Endothelial cell of umbilical vein (primary cell): ENCODE results near the gene NT5C1B.

ENCODE experiments used
- CTCF ChIP-seq, 2 donors: IDR thresholded peaks; 1 replicate in 1 of 2; 2 replicates in 1 of 2; pipeline ENCODE4 v1.5.1; 2011; ENCODE audit warnings: low read length in 2 of 2, mild to moderate bottlenecking in 2 of 2, moderate library complexity in 2 of 2, control low read depth in 1 of 2, inconsistent platforms in 1 of 2, low read depth in 1 of 2; ENCODE audit not compliant: insufficient read depth in 1 of 2; ENCODE audit errors: extremely low read depth in 1 of 2
- EZH2 ChIP-seq: IDR thresholded peaks from 2 replicates; pipeline ENCODE4 v1.6.1; 2012; ENCODE audit warnings: borderline replicate concordance, low read depth, mild to moderate bottlenecking, moderate library complexity, low read length, inconsistent platforms; ENCODE audit not compliant: severe bottlenecking
- MAX ChIP-seq: IDR thresholded peaks from 2 replicates; pipeline ENCODE4 v1.6.1; 2011; ENCODE audit not compliant: insufficient read depth, insufficient read length
- POLR2AphosphoS5 ChIP-seq: IDR thresholded peaks from 2 replicates; pipeline ENCODE4 v1.6.1; 2012; ENCODE audit warnings: low read depth, mild to moderate bottlenecking, control low read depth, low read length, moderate library complexity; ENCODE audit not compliant: insufficient read depth

GRCh38 chr2:18588049-18588448 lies 1.3 kb downstream of the NT5C1B start:
- TF ChIP-seq MAX (no peak), CTCF (IDR thresholded peaks at IDR 0.05; ENCODE audit: extremely low read depth in 1 of 2, insufficient read depth in 1 of 2, low read depth in 1 of 2, low read length in 2 of 2) (no peak), EZH2 (no peak), POLR2AphosphoS5 (no peak)
